Osteocyte (in vitro differentiated cells): Measurements from ENCODE around the gene LENG8. TPM values are rescaled to one million over a fixed set of nuclear protein-coding genes. Genes with fewer than 3 reads are reported as not detected.

Experiments used
- DNase-seq: peaks from one replicate; pipeline ENCODE4 v3.0.0; 2021; ENCODE audit warnings: mixed read lengths; ENCODE audit not compliant: unreplicated experiment; ENCODE audit errors: extremely low spot score
- H3K27ac Mint-ChIP-seq: one replicate; pipeline ENCODE4 v1.8.0; 2021; ENCODE audit warnings: mild to moderate bottlenecking, mixed read lengths; ENCODE audit not compliant: unreplicated experiment
- H3K27me3 Mint-ChIP-seq: one replicate; pipeline ENCODE4 v1.8.0; 2021; ENCODE audit warnings: mixed read lengths; ENCODE audit not compliant: unreplicated experiment
- H3K36me3 Mint-ChIP-seq: one replicate; pipeline ENCODE4 v1.8.0; 2021; ENCODE audit warnings: mixed read lengths; ENCODE audit not compliant: unreplicated experiment
- H3K4me1 Mint-ChIP-seq: one replicate; pipeline ENCODE4 v1.8.0; 2021; ENCODE audit warnings: mixed read lengths; ENCODE audit not compliant: unreplicated experiment
- H3K4me3 Mint-ChIP-seq: one replicate; pipeline ENCODE4 v1.8.0; 2021; ENCODE audit warnings: mild to moderate bottlenecking, moderate library complexity, mixed read lengths; ENCODE audit not compliant: unreplicated experiment
- H3K9me3 Mint-ChIP-seq: one replicate; pipeline ENCODE4 v1.8.0; 2021; ENCODE audit warnings: mixed read lengths; ENCODE audit not compliant: unreplicated experiment
- total RNA-seq: library from RNA; stranded (reverse); gene quantifications from 2 replicates; pipeline ENCODE4 v1.2.1, GENCODE V29; 2021
- TF ChIP-seq, protein P1 (sequence below): fragments of 200-600 bp; sonication (generic); IDR thresholded peaks from 2 replicates; pipeline ENCODE4 v1.5.0; 2021; ENCODE audit warnings: antibody characterized with exemption, mild to moderate bottlenecking, moderate library complexity

Gene LENG8
- total RNA-seq, 1 donor from 2014 or later: 192 TPM

DNA sequence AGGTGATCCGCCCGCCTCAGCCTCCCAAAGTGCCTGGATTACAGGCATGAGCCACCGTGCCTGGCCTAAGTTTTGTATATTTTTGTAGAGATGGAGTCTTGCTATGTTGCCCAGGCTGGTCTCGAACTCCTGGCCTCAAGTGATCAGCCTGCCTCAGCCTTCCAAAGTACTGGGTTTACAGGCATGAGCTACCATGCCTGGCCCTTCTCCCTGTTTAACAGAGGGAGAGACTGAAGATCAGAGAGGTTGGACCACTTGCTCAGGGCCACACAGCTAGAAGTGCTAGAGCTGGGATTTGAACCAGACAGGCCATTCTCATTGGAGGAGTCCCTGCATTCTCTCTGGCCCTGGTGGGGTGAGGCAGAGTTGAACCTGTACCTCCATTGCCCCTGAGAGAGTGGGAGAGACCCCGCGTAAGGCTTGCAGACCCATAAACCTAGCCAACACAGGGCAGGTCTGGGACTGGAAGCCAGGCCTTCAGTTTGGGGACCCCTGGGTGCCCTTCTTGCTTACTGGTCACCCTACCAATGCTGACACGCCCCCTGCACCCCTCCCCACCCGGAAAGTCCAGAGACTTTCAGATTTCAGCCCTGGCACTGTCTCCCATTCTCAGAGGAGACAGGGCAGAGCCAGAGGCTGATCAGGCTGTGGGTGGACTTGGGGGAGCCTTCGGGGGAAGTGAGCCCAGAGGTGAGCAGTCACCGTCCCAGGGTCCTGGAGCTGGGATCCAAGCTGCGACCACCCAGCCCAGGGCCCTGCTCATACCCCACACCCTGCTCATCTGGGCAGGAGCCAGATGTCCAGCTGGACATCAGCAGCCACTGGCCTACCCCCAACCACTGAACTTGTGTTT lies 20.4 kb upstream of the LENG8 start:
- H3K4me1 Mint-ChIP-seq: peaks cover 10% of the 10 kb centered on the region
- no peak for DNase-seq
- H3K36me3 Mint-ChIP-seq: no peaks in the 10 kb centered on the region
- H3K27ac Mint-ChIP-seq: no peak overlapping the region
- TF ChIP-seq, protein P1, sequence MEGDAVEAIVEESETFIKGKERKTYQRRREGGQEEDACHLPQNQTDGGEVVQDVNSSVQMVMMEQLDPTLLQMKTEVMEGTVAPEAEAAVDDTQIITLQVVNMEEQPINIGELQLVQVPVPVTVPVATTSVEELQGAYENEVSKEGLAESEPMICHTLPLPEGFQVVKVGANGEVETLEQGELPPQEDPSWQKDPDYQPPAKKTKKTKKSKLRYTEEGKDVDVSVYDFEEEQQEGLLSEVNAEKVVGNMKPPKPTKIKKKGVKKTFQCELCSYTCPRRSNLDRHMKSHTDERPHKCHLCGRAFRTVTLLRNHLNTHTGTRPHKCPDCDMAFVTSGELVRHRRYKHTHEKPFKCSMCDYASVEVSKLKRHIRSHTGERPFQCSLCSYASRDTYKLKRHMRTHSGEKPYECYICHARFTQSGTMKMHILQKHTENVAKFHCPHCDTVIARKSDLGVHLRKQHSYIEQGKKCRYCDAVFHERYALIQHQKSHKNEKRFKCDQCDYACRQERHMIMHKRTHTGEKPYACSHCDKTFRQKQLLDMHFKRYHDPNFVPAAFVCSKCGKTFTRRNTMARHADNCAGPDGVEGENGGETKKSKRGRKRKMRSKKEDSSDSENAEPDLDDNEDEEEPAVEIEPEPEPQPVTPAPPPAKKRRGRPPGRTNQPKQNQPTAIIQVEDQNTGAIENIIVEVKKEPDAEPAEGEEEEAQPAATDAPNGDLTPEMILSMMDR: no peak
- no peaks in the 10 kb centered on the region for H3K9me3 Mint-ChIP-seq
- no peak overlapping the region for H3K4me3 Mint-ChIP-seq
- H3K27me3 Mint-ChIP-seq: peaks cover 2% of the 10 kb centered on the region

DNA sequence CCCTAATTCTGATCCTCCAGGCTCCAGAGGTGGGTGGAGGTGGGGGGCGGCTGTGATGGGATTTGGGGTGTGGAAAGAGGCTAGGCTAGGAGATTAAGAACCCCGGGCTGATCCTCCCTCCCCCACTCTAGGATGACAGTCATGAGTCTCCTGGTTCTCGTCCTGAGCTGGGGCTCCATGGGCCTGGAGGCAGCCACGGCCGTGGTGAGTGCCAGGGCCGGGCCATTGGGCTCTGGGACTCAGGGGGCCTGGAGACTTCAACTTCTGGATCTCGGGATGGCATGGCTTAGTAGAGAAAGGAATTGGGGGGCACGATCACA lies 19.9 kb upstream of the LENG8 start:
- Mint-ChIP-seq H3K9me3 (no peaks in the 10 kb centered on the region), H3K27ac (no peak overlapping the region), H3K36me3 (no peaks in the 10 kb centered on the region), H3K4me1 (peaks cover 10% of the 10 kb centered on the region), H3K27me3 (peaks cover 2% of the 10 kb centered on the region), H3K4me3 (no peak overlapping the region)
- TF ChIP-seq, protein P1: no peak
- no peak for DNase-seq

DNA sequence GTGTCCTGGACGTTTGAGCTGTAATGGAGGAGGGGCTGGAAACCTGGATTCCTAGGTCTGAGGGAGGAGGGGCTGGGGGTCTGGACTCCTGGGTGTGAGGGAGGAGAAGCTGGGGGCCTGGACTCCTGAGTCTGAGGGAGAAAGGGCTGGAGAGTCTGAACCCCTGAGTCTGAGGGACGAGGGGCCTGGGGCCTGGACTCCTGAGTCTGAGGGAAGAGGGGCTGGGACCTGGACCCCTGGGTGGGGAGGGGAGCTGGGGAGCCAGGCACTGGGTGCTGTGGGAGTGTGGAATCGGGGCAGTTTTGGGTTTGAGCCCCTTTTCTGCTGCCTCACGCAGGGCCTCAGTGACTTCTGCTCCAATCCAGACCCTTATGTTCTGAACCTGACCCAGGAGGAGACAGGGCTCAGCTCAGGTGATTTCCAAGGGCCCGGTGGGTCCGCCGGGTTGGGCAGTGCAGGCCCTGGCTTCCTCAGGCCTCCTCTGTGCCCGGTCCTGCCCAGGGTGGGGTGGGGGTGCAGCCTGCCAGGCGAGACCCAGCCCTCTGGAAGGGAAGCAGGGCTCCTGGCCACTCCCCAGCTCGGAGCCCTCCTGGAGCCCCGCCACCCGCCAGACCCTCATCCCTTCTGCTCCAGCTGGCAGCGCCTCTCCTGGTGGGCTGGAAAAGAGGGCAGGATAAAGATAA lies 19.3 kb upstream of the LENG8 start:
- no peak for DNase-seq
- Mint-ChIP-seq H3K27ac (no peak overlapping the region), H3K4me1 (peaks cover 10% of the 10 kb centered on the region), H3K27me3 (peaks cover 2% of the 10 kb centered on the region), H3K36me3 (no peaks in the 10 kb centered on the region), H3K9me3 (no peaks in the 10 kb centered on the region), H3K4me3 (no peak overlapping the region)
- TF ChIP-seq, protein P1: no peak

- peaks cover 2% of the 10 kb centered on the region for H3K36me3 Mint-ChIP-seq
- DNase-seq: no peak
- H3K27me3 Mint-ChIP-seq: peaks cover 2% of the 10 kb centered on the region
- no peaks in the 10 kb centered on the region for H3K9me3 Mint-ChIP-seq
- no peak overlapping the region for H3K27ac Mint-ChIP-seq
- H3K4me3 Mint-ChIP-seq: no peak overlapping the region
- peaks cover 10% of the 10 kb centered on the region for H3K4me1 Mint-ChIP-seq
- TF ChIP-seq, protein P1: peak; percentile 35
These were observed 18.4 kb upstream of the LENG8 start for GRCh38 chr19:54430306-54431254.
